ENCODE results near the gene RNF13.

- TF ChIP-seq SIN3A (IDR thresholded peaks at IDR 0.05; ENCODE audit: borderline replicate concordance, insufficient read depth, low read length) (no peak), POLR2AphosphoS5 (IDR thresholded peaks at IDR 0.05; ENCODE audit: low read depth, low read length) (no peak), REST (IDR thresholded peaks at IDR 0.05; ENCODE audit: insufficient read depth in 1 of 2, low read depth in 2 of 2, low read length in 2 of 2) (no peak), FOXP2 (optimal IDR thresholded peaks at IDR 0.05; ENCODE audit: borderline replicate concordance, extremely low read depth, extremely low read length, insufficient read depth) (no peak), TAF1 (IDR thresholded peaks at IDR 0.05; ENCODE audit: borderline replicate concordance, insufficient read depth, low read length) (no peak)
These were observed 18.3 kb downstream of the RNF13 start for GRCh38 chr3:149831321-149831720.
